Nephron progenitor cell (in vitro differentiated cells): ENCODE data around the gene RNF214.
"Not testable (repeated sequence)": the region's sequence is repeated elsewhere in the genome, so short reads cannot be mapped to it uniquely, and the experiment has no call there.

Experiments used
- DNase-seq: peaks from one replicate; pipeline ENCODE4 v3.0.0; 2021
- H3K27ac Mint-ChIP-seq: 2 replicates; pipeline ENCODE4 v1.8.0; 2021; ENCODE audit warnings: mild to moderate bottlenecking, moderate library complexity, mixed read lengths
- H3K27me3 Mint-ChIP-seq: 2 replicates; pipeline ENCODE4 v1.8.0; 2021; ENCODE audit warnings: mild to moderate bottlenecking, low read depth, mixed read lengths; ENCODE audit not compliant: poor library complexity
- H3K36me3 Mint-ChIP-seq: 2 replicates; pipeline ENCODE4 v1.8.0; 2021; ENCODE audit warnings: low read depth, mixed read lengths
- H3K4me1 Mint-ChIP-seq: 2 replicates; pipeline ENCODE4 v1.8.0; 2021; ENCODE audit warnings: mixed read lengths
- H3K4me3 Mint-ChIP-seq: 2 replicates; pipeline ENCODE4 v1.8.0; 2021; ENCODE audit warnings: mild to moderate bottlenecking, moderate library complexity, mixed read lengths
- H3K9me3 Mint-ChIP-seq: 2 replicates; pipeline ENCODE4 v1.8.0; 2021; ENCODE audit warnings: mild to moderate bottlenecking, moderate library complexity, mixed read lengths
- TF ChIP-seq, protein P1 (sequence below): fragments of 200-600 bp; sonication (generic); IDR thresholded peaks from 2 replicates; pipeline ENCODE4 v1.5.0; 2021; ENCODE audit warnings: antibody characterized with exemption

Gene RNF214

DNA sequence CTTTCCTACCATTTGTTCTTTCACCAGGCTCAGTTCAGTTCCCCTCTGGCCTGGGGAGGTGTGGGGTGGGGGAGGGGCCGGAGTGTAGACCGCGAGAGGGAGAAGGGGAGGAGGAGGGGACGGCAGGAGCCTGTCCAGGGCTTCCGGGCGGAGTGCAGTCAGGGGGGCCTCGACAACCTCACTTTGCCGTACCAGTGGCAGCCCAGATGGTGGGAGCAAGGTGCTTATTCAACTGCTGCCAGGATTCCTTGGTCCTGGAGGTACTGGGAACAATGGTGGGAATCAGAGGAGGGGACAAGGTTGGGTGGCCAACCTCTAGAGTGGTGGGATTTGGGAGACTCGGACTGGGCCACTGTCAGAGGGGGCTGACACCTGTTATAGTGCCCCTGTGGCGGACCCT, 82.4 kb downstream of the RNF214 start:
- DNase-seq = peak; percentile 40

DNA sequence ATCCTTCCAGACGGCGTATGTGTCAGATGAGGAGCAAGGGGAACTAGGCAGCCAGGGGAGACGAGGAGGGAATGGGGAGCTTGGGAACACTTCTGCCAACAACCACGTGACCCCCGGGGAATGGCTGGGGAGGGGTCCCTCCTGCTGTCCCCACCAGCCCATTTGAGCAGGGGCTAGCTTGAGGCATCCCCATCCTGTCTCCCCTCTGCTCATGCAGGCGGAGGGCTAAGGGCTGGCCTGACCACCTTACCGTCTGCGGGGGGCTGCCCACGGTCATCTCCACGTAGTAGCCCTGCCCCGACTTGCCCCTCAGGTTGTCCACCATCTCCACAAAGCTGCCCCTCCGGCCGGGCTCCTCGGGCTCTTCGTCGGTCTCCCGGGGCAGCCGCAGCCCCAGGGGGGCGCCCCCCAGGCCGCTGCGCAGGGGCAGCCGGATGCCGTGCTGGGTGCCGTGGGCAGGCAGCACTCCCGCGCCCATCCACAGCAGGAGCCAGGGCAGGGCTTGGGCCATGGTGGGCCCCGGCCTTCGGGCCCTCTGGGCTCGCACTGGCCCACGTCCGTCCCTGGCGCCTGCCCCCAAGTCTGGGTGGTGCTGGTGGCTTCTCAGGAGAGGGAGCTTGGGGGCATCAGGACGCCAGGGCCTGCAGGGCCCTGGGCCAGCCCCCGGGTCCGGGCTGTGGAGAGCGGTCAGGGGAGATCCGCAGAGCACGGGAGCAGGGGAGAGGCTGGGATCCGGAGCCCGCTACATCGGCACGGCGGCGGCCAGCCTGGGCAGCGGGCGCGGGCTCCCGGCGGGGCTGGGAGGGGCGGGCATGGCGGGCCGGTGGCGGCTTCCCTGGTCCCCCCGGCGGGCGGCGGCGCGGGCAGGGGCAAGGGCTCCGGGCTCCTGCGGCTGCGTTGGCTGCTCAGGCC, 83.1 kb downstream of the RNF214 start:
- Mint-ChIP-seq H3K27ac (no peak overlapping the region), H3K4me1 (peaks cover 29% of the 10 kb centered on the region)

More for the DNA sequence above, 82.4 kb downstream of the RNF214 start:
- H3K36me3 Mint-ChIP-seq = no peaks in the 10 kb centered on the region
- peak overlapping the region; percentile 83 for H3K4me3 Mint-ChIP-seq
- H3K9me3 Mint-ChIP-seq = no peaks in the 10 kb centered on the region
- no peak overlapping the region for H3K27ac Mint-ChIP-seq
- peaks cover 7% of the 10 kb centered on the region for H3K27me3 Mint-ChIP-seq
- TF ChIP-seq, protein P1, sequence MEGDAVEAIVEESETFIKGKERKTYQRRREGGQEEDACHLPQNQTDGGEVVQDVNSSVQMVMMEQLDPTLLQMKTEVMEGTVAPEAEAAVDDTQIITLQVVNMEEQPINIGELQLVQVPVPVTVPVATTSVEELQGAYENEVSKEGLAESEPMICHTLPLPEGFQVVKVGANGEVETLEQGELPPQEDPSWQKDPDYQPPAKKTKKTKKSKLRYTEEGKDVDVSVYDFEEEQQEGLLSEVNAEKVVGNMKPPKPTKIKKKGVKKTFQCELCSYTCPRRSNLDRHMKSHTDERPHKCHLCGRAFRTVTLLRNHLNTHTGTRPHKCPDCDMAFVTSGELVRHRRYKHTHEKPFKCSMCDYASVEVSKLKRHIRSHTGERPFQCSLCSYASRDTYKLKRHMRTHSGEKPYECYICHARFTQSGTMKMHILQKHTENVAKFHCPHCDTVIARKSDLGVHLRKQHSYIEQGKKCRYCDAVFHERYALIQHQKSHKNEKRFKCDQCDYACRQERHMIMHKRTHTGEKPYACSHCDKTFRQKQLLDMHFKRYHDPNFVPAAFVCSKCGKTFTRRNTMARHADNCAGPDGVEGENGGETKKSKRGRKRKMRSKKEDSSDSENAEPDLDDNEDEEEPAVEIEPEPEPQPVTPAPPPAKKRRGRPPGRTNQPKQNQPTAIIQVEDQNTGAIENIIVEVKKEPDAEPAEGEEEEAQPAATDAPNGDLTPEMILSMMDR = no peak
- H3K4me1 Mint-ChIP-seq = peaks cover 29% of the 10 kb centered on the region

DNA sequence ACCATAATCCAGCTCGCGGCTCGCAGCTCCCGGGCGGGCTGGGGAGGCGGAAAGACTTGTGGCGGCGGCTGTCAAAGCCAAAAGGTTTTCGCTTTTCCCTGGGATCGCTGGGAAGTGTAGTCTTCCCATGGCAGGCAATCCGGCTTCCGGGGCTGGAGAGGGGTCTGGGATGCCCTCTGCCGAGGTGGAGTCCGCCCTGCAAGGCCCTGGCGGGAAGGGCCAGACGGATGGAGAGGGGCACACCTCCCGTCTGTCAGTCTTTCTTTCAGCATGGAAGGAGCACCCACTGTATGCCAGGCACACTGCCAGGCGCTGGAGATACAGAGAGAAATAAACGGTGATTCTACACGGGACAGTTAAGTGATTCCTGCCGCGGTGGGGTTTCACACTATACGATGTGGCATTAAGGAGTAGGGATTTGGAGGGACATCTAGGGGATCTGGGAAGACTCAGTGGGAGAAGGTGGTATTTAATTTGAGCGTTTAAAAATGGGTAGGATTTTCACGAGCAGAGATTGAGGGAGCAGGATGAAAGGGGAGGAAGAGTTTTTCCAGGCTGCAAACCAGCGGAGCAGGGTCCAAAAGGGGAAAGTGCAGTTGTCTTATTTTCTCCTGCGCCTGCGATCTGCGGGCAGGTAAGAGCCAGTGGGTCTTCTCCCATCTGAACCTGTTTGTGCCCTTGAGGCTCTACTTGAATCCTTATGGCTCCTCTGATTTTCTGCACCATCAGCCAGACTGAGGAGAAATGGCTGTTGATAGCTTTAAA, 83.9 kb downstream of the RNF214 start, which contains the start of gene BACE1:
TSS of gene BACE1 (minus strand) at position 60 of the 765 bp plus-strand sequence. CDS start 461 bp downstream, outside the sequence.
- peaks cover 9% of the 10 kb centered on the region for H3K27me3 Mint-ChIP-seq
- H3K4me3 Mint-ChIP-seq = peak within 1 kb of the TSS; percentile 89
- no peaks in the 10 kb centered on the region for H3K36me3 Mint-ChIP-seq
- H3K4me1 Mint-ChIP-seq = peaks cover 29% of the 10 kb centered on the region
- TF ChIP-seq, protein P1 = no peak
- H3K27ac Mint-ChIP-seq = no peak within 1 kb of the TSS
- DNase-seq = no peak
- H3K9me3 Mint-ChIP-seq = no peaks in the 10 kb centered on the region

More for the DNA sequence above, 83.1 kb downstream of the RNF214 start:
- no peaks in the 10 kb centered on the region for H3K9me3 Mint-ChIP-seq
- peak overlapping the region; percentile 89 for H3K4me3 Mint-ChIP-seq
- peaks cover 7% of the 10 kb centered on the region for H3K27me3 Mint-ChIP-seq
- no peaks in the 10 kb centered on the region for H3K36me3 Mint-ChIP-seq
- DNase-seq = peak; percentile 78
- TF ChIP-seq, protein P1 = no peak

DNA sequence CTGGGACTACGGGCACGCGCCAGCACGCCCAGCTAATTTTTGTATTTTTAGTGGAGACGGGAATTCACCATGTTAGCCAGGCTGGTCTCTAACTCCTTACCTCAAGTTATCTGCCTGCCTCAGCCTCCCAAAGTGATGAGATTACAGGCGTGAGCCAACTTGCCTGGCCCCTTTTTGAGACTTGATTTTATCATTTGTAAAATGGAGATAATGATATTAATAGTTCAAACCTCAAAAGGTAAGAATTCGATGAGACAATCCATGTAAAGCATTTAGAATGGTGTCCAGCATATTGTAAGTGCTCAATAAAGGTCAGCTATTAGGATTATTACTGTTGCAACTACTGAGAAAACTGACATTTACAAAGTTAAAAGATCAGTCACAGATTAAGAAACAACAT, 86.3 kb downstream of the RNF214 start:
- Mint-ChIP-seq H3K27me3 (peaks cover 18% of the 10 kb centered on the region), H3K27ac (no peak overlapping the region), H3K36me3 (peaks cover 5% of the 10 kb centered on the region), H3K4me1 (peaks cover 22% of the 10 kb centered on the region), H3K9me3 (peaks cover 4% of the 10 kb centered on the region), H3K4me3 (no peak overlapping the region)
- TF ChIP-seq, protein P1 = no peak
- no peak for DNase-seq

DNA sequence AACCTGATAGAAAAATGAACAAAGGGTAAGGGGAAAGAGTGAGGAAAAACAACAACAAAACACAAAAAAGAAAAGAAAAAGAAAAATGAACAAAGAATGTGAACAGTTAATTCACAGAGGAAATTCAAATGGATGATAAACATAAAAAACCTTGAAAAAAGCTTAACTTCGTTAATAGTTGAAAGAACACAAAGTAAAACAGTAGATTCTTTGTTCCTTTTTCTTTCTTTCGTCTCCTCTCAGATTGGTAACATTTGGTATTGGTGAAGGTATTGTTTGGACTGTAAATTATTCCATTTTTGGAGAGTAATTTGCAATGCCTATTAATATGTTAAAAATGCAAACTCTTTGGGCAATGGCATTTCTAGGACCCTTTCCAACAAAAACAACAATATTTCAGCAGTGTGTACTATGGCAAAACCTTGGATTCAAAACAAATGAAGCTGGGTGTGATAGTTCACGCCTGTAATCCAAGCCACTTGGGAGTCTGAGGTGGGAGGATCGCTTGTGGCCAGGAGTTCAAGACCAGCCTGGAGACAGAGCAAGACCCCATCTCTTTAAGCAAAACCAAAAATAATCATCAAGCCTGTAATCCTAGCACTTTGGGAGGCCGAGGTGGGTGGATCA, 86.9 kb downstream of the RNF214 start:
- peaks cover 18% of the 10 kb centered on the region for H3K27me3 Mint-ChIP-seq
- no peak for DNase-seq
- peaks cover 4% of the 10 kb centered on the region for H3K9me3 Mint-ChIP-seq
- H3K36me3 Mint-ChIP-seq = peaks cover 5% of the 10 kb centered on the region
- H3K27ac Mint-ChIP-seq = no peak overlapping the region
- TF ChIP-seq, protein P1 = no peak
- H3K4me3 Mint-ChIP-seq = no peak overlapping the region
- H3K4me1 Mint-ChIP-seq = peaks cover 16% of the 10 kb centered on the region

DNA sequence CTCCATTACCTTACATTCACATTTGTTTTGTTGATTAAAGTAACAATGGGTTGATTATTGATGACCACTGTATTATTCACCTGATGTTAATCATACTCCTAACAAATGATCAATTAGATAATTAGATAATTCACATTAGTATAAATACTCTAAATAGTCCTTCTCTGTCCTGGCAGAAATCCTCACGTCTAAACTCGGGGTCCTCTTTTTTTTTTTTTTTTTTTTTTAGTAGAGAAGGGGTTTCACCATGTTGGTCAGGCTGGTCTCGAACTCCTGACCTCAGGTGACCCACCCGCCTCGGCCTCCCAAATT, 94.7 kb downstream of the RNF214 start:
- DNase-seq, H3K27ac Mint-ChIP-seq, H3K4me1 Mint-ChIP-seq, H3K9me3 Mint-ChIP-seq, H3K27me3 Mint-ChIP-seq, H3K36me3 Mint-ChIP-seq: not testable (repeated sequence)
- peak overlapping the region; percentile 74 for H3K4me3 Mint-ChIP-seq
